ENCODE data around the gene ALG14.

ALG14 gene

GRCh38 chr1:94940738-94941137 lies 132.0 kb downstream of the ALG14 start:
- TF ChIP-seq CTCF (conservative IDR thresholded peaks at IDR 0.05) = no peak

GRCh38 chr1:94937820-94938219 lies 134.9 kb downstream of the ALG14 start:
- no peak overlapping the region for H3K27ac ChIP-seq
- no peak for TF ChIP-seq CTCF (conservative IDR thresholded peaks at IDR 0.05)

More at GRCh38 chr1:94940738-94941137, 132.0 kb downstream of the ALG14 start:
- no peak overlapping the region for H3K27ac ChIP-seq

GRCh38 chr1:94936861-94937620 lies 135.7 kb downstream of the ALG14 start:
- no peak overlapping the region for H3K27ac ChIP-seq
- TF ChIP-seq CTCF (conservative IDR thresholded peaks at IDR 0.05) = no peak

GRCh38 chr1:94935476-94935875 lies 137.3 kb downstream of the ALG14 start:
- TF ChIP-seq CTCF (conservative IDR thresholded peaks at IDR 0.05) = no peak
- no peak overlapping the region for H3K27ac ChIP-seq

- no peak for TF ChIP-seq CTCF (conservative IDR thresholded peaks at IDR 0.05)
- H3K27ac ChIP-seq = no peak overlapping the region
Observed at GRCh38 chr1:94935034-94935433, 137.7 kb downstream of the ALG14 start.

- no peak for TF ChIP-seq CTCF (conservative IDR thresholded peaks at IDR 0.05)
Observed at GRCh38 chr1:94934551-94934950, 138.2 kb downstream of the ALG14 start.

GRCh38 chr1:94931254-94931841 lies 141.4 kb downstream of the ALG14 start:
- H3K27ac ChIP-seq = no peak overlapping the region
- no peak for TF ChIP-seq CTCF (conservative IDR thresholded peaks at IDR 0.05)

More at GRCh38 chr1:94934551-94934950, 138.2 kb downstream of the ALG14 start:
- no peak overlapping the region for H3K27ac ChIP-seq
